WTC11 (cell line): ENCODE results near the gene UHMK1. TPM values are rescaled to one million over a fixed set of nuclear protein-coding genes. Genes with fewer than 3 reads are reported as not detected.

ENCODE experiments used
- ATAC-seq: fragments of 200-7000 bp; cut with Tn5 transposase; 2 replicates; pipeline ENCODE4 v1.10.0; 2021; ENCODE audit warnings: mild to moderate bottlenecking, moderate library complexity
- CTCF ChIA-PET: fragments of 300-600 bp; sonication (Branson Sonifier 250); formaldehyde crosslinking; loops from one replicate; lab custom pipeline; 2021; ENCODE audit warnings: antibody characterized with exemption; lab: Charles Lee
- POLR2A ChIA-PET: fragments of 350-600 bp; sonication (Branson Sonifier 250); formaldehyde crosslinking; loops from one replicate; lab custom pipeline; 2021; ENCODE audit warnings: antibody characterized with exemption; lab: Charles Lee
- DNase-seq: peaks from one replicate; pipeline ENCODE4 v3.0.0; 2021; ENCODE audit warnings: low spot score
- H3K27ac Mint-ChIP-seq: 2 replicates; pipeline ENCODE4 v1.8.0; 2021; ENCODE audit warnings: mixed read lengths
- H3K27me3 Mint-ChIP-seq: 2 replicates; pipeline ENCODE4 v1.8.0; 2021; ENCODE audit warnings: low read depth, mild to moderate bottlenecking, moderate library complexity, mixed read lengths
- H3K36me3 Mint-ChIP-seq: 2 replicates; pipeline ENCODE4 v1.8.0; 2021; ENCODE audit warnings: mixed read lengths
- H3K4me1 Mint-ChIP-seq: 2 replicates; pipeline ENCODE4 v1.8.0; 2022; ENCODE audit warnings: mixed read lengths
- H3K4me3 Mint-ChIP-seq: 2 replicates; pipeline ENCODE4 v1.8.0; 2021; ENCODE audit warnings: mild to moderate bottlenecking, moderate library complexity, mixed read lengths
- H3K9me3 Mint-ChIP-seq: 2 replicates; pipeline ENCODE4 v1.8.0; 2021; ENCODE audit warnings: mixed read lengths
- ATF1 ChIP-seq: sonication (generic); formaldehyde crosslinking; IDR thresholded peaks from 2 replicates; pipeline ENCODE4 v1.8.1; 2023; ENCODE audit warnings: mild to moderate bottlenecking, moderate library complexity, missing genetic modification reagents
- ELF4 ChIP-seq: sonication (generic); formaldehyde crosslinking; IDR thresholded peaks from 2 replicates; pipeline ENCODE4 v1.8.1; 2022; ENCODE audit warnings: low read depth, mild to moderate bottlenecking, moderate library complexity, missing genetic modification reagents
- EMX1 ChIP-seq: fragments of 250-450 bp; sonication (Bioruptor Pico); IDR thresholded peaks from 2 replicates; pipeline ENCODE4 v1.8.0; 2021; ENCODE audit warnings: mild to moderate bottlenecking
- ESRRA ChIP-seq: sonication (generic); formaldehyde crosslinking; IDR thresholded peaks from 2 replicates; pipeline ENCODE4 v1.8.1; 2022; ENCODE audit warnings: mild to moderate bottlenecking, missing genetic modification reagents, borderline replicate concordance
- FOXP4 ChIP-seq: sonication (generic); formaldehyde crosslinking; IDR thresholded peaks from 2 replicates; pipeline ENCODE4 v1.8.0; 2022; ENCODE audit warnings: mild to moderate bottlenecking, missing genetic modification reagents
- GABPB1 ChIP-seq: sonication (generic); formaldehyde crosslinking; IDR thresholded peaks from 2 replicates; pipeline ENCODE4 v1.8.1; 2023; ENCODE audit warnings: mild to moderate bottlenecking, missing genetic modification reagents
- KAT7 ChIP-seq: sonication (generic); formaldehyde crosslinking; IDR thresholded peaks from 2 replicates; pipeline ENCODE4 v1.8.1; 2023; ENCODE audit warnings: missing genetic modification reagents, mild to moderate bottlenecking, borderline replicate concordance
- NFYB ChIP-seq: sonication (generic); formaldehyde crosslinking; conservative IDR thresholded peaks from 2 replicates; pipeline ENCODE4 v1.8.0; 2022; ENCODE audit warnings: low read depth, missing genetic modification reagents
- PRDM15 ChIP-seq: sonication (generic); formaldehyde crosslinking; IDR thresholded peaks from 2 replicates; pipeline ENCODE4 v1.8.0; 2022; ENCODE audit warnings: missing genetic modification reagents
- STAT6 ChIP-seq: sonication (generic); formaldehyde crosslinking; conservative IDR thresholded peaks from 2 replicates; pipeline ENCODE4 v1.8.1; 2023; ENCODE audit warnings: mild to moderate bottlenecking, low read depth, missing genetic modification reagents, moderate library complexity
- TEAD4 ChIP-seq: sonication (generic); formaldehyde crosslinking; IDR thresholded peaks from 2 replicates; pipeline ENCODE4 v1.8.0; 2022; ENCODE audit warnings: mild to moderate bottlenecking, missing genetic modification reagents
- USF1 ChIP-seq: sonication (generic); formaldehyde crosslinking; IDR thresholded peaks from 2 replicates; pipeline ENCODE4 v1.8.0; 2022; ENCODE audit warnings: mild to moderate bottlenecking, missing genetic modification reagents
- USF2 ChIP-seq: sonication (generic); formaldehyde crosslinking; IDR thresholded peaks from 2 replicates; pipeline ENCODE4 v1.8.1; 2023; ENCODE audit warnings: mild to moderate bottlenecking, missing genetic modification reagents, moderate library complexity
- ZNF317 ChIP-seq: sonication (generic); formaldehyde crosslinking; IDR thresholded peaks from 2 replicates; pipeline ENCODE4 v1.8.1; 2023; ENCODE audit warnings: low read depth, mild to moderate bottlenecking, moderate library complexity, missing genetic modification reagents, borderline replicate concordance
- ZNF425 ChIP-seq: fragments of 250-450 bp; sonication (Bioruptor Pico); conservative IDR thresholded peaks from 2 replicates; pipeline ENCODE4 v1.9.0; 2021; ENCODE audit warnings: mild to moderate bottlenecking
- ZNF512 ChIP-seq: sonication (generic); formaldehyde crosslinking; IDR thresholded peaks from 2 replicates; pipeline ENCODE4 v1.8.1; 2022; ENCODE audit warnings: missing genetic modification reagents, borderline replicate concordance
- total RNA-seq: library from RNA; stranded (reverse); gene quantifications from 3 replicates; pipeline ENCODE4 v1.2.3, GENCODE V29; 2021

The UHMK1 gene
- total RNA-seq, 1 experiment from 2014 or later = 20.0 TPM

- TF ChIP-seq ZNF317 (CRISPR knock-in tag) = no peak
- no peak for TF ChIP-seq ATF1
- no peak for TF ChIP-seq ZNF425 (CRISPR knock-in tag)
- no peak for TF ChIP-seq USF1 (CRISPR knock-in tag)
- TF ChIP-seq PRDM15 (CRISPR knock-in tag) = no peak
- TF ChIP-seq ELF4 = no peak
- TF ChIP-seq USF2 (CRISPR knock-in tag) = no peak
Measured at GRCh38 chr1:162564762-162565218, 67.2 kb downstream of the UHMK1 start (continued).

- POLR2A ChIA-PET = no interaction called here
- Mint-ChIP-seq H3K36me3 (peaks cover 16% of the 10 kb centered on the region), H3K27ac (no peak overlapping the region), H3K27me3 (peaks cover 9% of the 10 kb centered on the region), H3K9me3 (no peaks in the 10 kb centered on the region), H3K4me1 (peaks cover 19% of the 10 kb centered on the region), H3K4me3 (no peak overlapping the region)
- CTCF ChIA-PET = no interaction called here
- ATAC-seq = no peak
- DNase-seq = no peak
- no peak for TF ChIP-seq ESRRA
- TF ChIP-seq KAT7 = no peak
- no peak for TF ChIP-seq ELF4
- TF ChIP-seq TEAD4 = no peak
- no peak for TF ChIP-seq FOXP4 (CRISPR knock-in tag)
Measured at GRCh38 chr1:162565460-162565859, 67.8 kb downstream of the UHMK1 start.

GRCh38 chr1:162566870-162567269 is 69.3 kb downstream of the UHMK1 start:
- H3K36me3 Mint-ChIP-seq = peaks cover 16% of the 10 kb centered on the region
- peaks cover 14% of the 10 kb centered on the region for H3K4me1 Mint-ChIP-seq
- ATAC-seq = no peak
- no peaks in the 10 kb centered on the region for H3K9me3 Mint-ChIP-seq
- no peak overlapping the region for H3K27ac Mint-ChIP-seq
- ChIA-PET CTCF (interaction anchor here (0.8 kb wide), 1 partner anchor 530 kb away, joined by 4 read pairs; no protein-coding TSS in a partner anchor), POLR2A (no interaction called here)
- TF ChIP-seq STAT6 (CRISPR knock-in tag) = no peak
- no peak for TF ChIP-seq EMX1
- no peak for TF ChIP-seq TEAD4
- TF ChIP-seq ZNF512 (CRISPR knock-in tag) = no peak
- no peak for TF ChIP-seq NFYB (CRISPR knock-in tag)
- TF ChIP-seq GABPB1 (CRISPR knock-in tag) = no peak
- no peak overlapping the region for H3K4me3 Mint-ChIP-seq
- no peak for DNase-seq
- H3K27me3 Mint-ChIP-seq = peaks cover 7% of the 10 kb centered on the region
